GM21367 (cell line): ENCODE measurements around the gene HMCN2.

Source experiments
- ATAC-seq: cut with Tn5 transposase; IDR thresholded peaks from one replicate; pipeline ENCODE4 v1.9.1; 2021; ENCODE audit not compliant: unreplicated experiment

The HMCN2 gene

GRCh38 chr9:130405657-130406257 is 140.2 kb downstream of the HMCN2 start:
- ATAC-seq: no peak

- ATAC-seq: no peak
These were observed 140.8 kb downstream of the HMCN2 start for GRCh38 chr9:130406278-130406895.

DNA sequence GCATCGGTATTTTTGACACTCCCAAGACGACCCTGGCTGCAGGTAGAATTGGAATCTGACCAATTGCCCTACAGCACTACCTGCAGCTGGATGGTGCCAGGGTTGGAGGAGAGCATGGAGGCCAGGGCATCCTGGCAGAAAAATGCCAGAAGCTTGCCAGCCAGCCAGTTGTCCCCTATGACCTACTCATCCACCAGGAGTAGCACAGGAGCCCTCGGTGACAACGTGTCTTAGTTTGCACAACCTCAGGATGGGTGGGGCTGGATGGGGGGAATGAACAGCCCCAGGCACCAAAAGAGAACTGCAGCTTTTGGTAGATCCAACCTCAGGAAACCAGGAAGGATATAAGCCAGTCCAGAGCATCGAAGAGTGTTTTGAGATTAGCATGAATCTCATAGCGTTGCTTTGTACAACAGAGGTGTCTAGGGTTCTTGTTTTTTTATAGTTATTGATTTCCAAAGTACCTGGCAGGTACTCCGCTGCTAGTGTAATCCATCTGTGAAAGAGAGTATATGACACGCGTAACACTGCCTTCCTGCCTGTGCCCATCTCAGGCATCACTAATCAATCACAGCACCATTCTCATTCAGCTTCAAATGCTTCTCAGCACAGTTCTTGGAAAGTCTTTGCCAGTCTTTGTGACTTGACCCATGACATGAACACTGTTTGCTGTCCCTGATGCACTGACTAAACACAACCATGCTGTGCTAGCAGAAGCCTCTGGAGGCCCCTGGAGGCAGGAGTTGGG is 142.5 kb downstream of the HMCN2 start:
- no peak for ATAC-seq

- ATAC-seq: no peak
These were observed 143.1 kb downstream of the HMCN2 start for GRCh38 chr9:130408669-130409068.

DNA sequence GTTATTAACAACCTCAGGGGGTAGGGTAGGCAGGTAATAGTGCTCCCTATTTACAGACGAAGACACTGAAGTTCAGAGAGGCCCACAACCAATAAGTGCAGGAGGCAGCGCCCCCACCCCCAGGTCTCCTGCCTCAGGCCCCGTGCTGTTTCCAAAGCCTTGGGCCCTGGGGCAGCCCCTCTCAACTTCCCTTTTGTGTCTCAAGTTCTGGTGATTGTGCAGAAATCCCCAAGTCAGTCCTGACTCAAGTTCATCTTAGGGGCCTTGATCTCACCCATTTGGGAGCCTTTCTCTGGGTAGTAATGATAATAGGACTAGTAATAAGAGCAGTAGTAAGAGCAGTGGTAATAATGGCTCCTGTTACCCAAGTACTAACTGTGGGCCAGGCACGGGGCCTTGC is 143.7 kb downstream of the HMCN2 start:
- no peak for ATAC-seq

DNA sequence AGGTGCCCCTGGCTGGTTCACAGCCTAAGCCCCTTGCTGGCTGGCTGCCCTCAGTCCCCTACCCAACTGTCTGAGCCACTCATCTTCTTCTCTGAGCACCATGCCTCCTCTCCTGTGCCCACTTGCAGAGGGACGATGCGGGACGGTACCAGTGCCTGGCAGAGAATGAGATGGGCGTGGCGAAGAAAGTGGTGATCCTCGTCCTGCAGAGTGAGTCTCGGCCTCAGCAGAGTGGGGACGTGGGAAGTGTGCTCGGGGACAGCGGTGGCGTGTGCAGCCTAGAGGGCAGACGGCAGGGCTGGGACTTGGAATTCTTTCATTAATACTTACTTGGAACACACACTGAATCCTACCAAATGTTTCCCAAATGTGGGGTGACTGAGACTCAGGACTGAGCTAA is 144.9 kb downstream of the HMCN2 start:
- no peak for ATAC-seq

- no peak for ATAC-seq
These were observed 146.0 kb downstream of the HMCN2 start for GRCh38 chr9:130411566-130411915.

- no peak for ATAC-seq
These were observed 148.6 kb downstream of the HMCN2 start for GRCh38 chr9:130414081-130414731.

DNA sequence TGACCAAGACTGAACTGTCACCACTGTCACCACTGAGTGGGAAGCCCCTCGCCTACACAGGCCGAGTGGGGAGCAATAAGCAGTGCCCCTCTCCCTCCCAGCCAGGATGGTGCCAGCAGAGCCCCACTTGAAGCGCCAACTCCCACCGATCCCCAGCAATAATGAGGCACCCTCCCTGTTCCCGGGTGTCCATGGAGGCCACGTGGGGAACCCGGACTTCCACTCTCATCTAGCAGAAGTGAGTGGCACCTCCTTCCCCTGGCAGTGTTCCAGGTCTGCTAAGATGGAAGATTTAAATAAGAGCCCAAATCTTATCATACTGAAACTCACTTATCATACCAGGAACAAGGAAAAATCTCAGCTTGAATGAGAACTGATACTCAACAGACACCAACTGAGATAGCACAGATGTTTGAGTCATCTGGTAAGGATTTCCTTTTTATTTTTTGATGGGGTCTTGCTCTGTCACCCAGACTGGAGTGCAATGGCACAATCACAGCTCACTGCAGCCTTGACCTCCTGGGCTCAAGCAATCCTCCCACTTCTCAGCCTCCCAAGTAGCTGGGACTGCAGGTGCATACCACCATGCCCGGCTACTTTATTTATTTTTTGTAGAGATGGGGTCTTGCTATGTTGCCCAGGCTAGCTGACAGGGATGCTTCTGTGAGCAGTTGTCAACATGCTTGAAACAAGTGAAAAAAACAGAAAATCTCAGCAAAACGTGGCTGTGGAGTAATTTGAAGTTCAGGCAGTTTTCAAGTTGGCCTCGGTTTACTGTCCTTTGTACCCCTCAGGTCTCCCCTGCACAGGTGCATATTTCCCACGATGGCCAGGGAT is 149.6 kb downstream of the HMCN2 start:
- ATAC-seq: no peak

DNA sequence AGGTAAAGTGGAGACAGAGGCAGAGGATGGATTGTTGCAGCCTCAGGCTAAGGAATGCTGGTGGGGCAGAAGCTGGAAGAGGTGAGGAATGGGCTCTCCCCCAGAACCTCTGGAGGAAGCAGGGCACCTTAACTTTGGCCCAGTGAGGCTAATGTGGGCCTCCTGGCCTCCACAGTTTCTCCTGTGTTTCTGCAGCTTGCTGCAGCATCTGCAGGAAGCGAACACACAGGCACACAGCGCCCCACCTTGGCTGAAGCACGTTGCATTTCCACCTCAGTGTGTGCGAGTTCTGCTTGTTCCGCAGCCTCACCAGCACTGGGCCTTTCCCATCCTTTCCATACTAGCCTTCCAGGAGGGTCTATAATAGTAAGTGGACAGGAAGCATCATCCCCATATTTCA is 152.0 kb downstream of the HMCN2 start:
- ATAC-seq: no peak

DNA sequence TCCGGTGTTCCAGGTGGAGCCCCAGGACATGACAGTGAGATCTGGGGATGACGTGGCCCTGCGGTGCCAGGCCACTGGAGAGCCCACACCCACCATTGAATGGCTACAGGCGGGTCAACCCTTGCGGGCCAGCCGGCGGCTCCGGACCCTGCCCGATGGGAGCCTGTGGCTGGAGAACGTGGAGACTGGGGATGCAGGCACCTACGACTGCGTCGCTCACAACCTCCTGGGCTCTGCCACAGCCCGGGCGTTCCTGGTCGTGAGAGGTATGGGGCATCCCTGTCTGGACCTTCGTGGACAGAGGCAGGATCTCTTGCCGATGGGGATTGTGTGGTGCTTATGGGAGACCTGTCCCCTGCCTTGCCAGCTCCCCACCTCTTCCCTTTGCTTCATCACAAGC is 153.2 kb downstream of the HMCN2 start:
- no peak for ATAC-seq

DNA sequence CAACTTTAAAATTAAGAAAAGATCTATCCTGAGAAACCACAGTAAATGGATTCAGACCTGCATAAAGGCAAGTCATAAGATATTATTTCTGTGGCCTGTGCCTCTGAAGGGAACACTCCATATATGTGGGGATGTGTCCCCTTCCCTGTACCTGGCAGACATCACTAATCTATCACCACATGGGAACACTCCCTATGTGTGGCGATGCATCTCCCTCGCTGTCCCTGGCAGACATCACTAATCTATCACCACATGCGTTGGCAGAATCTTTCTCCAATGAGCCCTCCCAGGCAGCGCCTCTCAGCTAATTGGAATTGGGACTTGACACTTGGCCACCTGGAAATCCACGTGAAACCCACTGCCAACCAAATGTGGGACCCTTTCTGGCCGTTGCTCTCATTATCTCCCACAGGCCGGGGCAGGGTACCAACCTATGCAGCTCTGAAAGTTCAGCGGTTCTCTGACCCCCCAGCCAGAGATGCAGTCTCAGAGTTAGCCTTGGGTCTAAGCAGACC is 154.0 kb downstream of the HMCN2 start:
- ATAC-seq: no peak

- no peak for ATAC-seq
These were observed 155.7 kb downstream of the HMCN2 start for GRCh38 chr9:130421154-130421801.

DNA sequence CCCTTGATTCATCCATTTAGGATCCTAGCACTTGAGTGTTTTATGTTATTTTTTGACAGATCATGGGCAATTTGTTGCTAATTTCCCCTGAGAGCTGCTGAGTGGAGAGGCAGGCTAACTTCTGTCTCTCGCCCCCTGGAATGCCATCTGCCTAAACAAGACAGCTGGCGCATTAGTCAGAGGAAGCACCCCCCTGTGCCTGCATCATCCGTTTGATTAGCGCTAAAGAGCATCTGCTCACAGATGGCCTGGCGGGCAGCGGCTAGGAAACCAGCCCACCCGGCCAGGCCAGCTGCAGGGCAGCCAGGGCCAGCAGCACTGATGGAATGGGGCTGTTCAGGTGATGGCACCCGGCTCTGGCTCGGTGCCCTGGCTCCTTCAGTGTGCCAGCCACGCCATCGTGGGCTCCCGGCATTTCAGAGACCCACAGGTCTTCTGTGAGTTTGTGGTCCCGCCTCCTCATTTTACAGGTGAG is 156.3 kb downstream of the HMCN2 start:
- ATAC-seq: no peak

- ATAC-seq: no peak
These were observed 157.0 kb downstream of the HMCN2 start for GRCh38 chr9:130422546-130422945.

GRCh38 chr9:130423272-130423671 is 157.7 kb downstream of the HMCN2 start:
- ATAC-seq: no peak

GRCh38 chr9:130424595-130425454 is 159.3 kb downstream of the HMCN2 start:
- no peak for ATAC-seq

DNA sequence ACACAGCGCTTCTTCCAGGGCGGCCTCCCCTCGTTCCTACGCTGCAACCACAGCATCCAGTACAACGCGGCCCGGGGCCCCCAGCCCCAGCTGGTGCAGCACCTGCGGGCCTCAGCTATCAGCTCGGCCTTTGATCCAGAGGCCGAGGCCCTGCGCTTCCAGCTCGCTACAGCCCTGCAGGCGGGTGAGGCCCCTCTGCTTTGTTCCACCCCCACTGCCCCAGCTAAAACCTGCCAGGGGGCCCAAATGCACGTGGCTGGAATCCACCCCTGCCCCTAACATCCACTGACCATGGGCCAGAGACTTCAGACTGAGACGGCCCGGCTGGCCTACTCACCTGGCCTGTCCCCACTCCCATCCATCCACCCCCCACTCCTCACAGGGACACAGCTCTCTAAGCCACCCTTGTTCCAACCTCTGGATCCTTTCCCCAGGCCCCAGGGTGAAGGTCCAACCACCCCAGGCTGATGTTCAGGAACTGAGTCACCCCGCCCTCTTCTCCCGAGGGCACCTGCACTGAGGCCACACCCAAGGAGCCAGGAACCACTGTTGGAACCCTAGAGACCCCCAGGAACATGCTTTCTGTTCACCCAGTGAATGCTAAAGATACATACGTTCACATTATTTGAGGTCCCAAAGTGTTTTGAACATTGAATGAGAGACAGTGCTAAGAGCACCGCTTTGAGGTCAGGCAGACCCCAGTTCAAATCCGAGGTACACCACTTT is 160.3 kb downstream of the HMCN2 start:
- ATAC-seq: no peak

DNA sequence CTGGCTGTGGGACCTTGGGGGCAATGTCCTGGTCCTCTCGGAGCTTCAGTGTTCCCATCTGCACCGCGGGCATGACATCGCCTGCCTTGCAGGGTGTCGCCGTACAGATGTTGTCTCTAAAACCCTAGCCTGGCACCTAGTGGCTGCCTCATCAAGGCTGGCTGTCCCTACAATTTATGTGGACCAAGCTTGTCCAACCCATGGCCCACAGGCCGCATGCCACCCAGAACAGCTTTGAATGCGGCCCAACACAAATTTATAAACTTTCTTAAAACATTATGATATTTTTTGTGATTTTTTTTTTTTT is 160.9 kb downstream of the HMCN2 start:
- no peak for ATAC-seq
